Activated T-cell treated with anti-CD3 and anti-CD28 coated beads, Interleukin-2, amount 50 U/mL, for 72 hours (primary cell): ENCODE measurements around the gene MICAL3. TPM values are rescaled to one million over a fixed set of nuclear protein-coding genes. Genes with fewer than 3 reads are reported as not detected.
"Not testable (repeated sequence)": the region's sequence is repeated elsewhere in the genome, so short reads cannot be mapped to it uniquely, and the experiment has no call there.

Experiments used
- ATAC-seq, 2 donors: fragments of 150-1000 bp; cut with Tn5 transposase; replicated peaks in 1 of 2; 2 replicates each; pipeline ENCODE4 v1.10.0; 2021; ENCODE audit warnings: moderate library complexity in 2 of 2, mild to moderate bottlenecking in 1 of 2
- DNase-seq, 2 donors: peaks; one replicate each; pipeline ENCODE4 v3.0.0; 2021 to 2022; ENCODE audit warnings: mixed read lengths in 1 of 2
- H3K27ac Mint-ChIP-seq: one replicate; pipeline ENCODE4 v1.8.0; 2022; ENCODE audit warnings: mild to moderate bottlenecking, moderate library complexity, mixed read lengths
- H3K27me3 Mint-ChIP-seq: one replicate; pipeline ENCODE4 v1.8.0; 2022; ENCODE audit warnings: low read depth, mixed read lengths
- H3K36me3 Mint-ChIP-seq, 2 donors: one replicate each; pipeline ENCODE4 v1.8.0; 2022; ENCODE audit warnings: mixed read lengths in 2 of 2, mild to moderate bottlenecking in 1 of 2; ENCODE audit not compliant: insufficient read depth in 2 of 2
- H3K4me1 Mint-ChIP-seq: one replicate; pipeline ENCODE4 v1.8.0; 2022; ENCODE audit warnings: low read depth, mixed read lengths
- H3K4me3 Mint-ChIP-seq, 2 donors: one replicate each; pipeline ENCODE4 v1.8.0; 2022; ENCODE audit warnings: mild to moderate bottlenecking in 2 of 2, mixed read lengths in 2 of 2, moderate library complexity in 2 of 2
- H3K9me3 Mint-ChIP-seq, 2 donors: one replicate each; pipeline ENCODE4 v1.8.0; 2022; ENCODE audit warnings: mixed read lengths in 2 of 2
- total RNA-seq, 2 donors: library from RNA; stranded (reverse); gene quantifications; one replicate each; pipeline ENCODE4 v1.2.3, GENCODE V29; 2022

MICAL3 gene
- total RNA-seq, 2 donors from 2014 or later, result 17.9 to 26.0 TPM

- Mint-ChIP-seq H3K27me3 (peaks cover 5% of the 10 kb centered on the region), H3K4me1 (no peaks in the 10 kb centered on the region), H3K36me3 (no peaks in the 10 kb centered on the region), H3K27ac (no peak overlapping the region), H3K9me3 (no peaks in the 10 kb centered on the region), H3K4me3 (no peak overlapping the region)
- no peak for DNase-seq
- ATAC-seq, result no peak
Observed at GRCh38 chr22:18012531-18012930, 11.8 kb downstream of the MICAL3 start.

GRCh38 chr22:18010266-18010665 is 14.1 kb downstream of the MICAL3 start:
- Mint-ChIP-seq H3K9me3 (no peaks in the 10 kb centered on the region), H3K4me1 (no peaks in the 10 kb centered on the region), H3K27me3 (peaks cover 11% of the 10 kb centered on the region), H3K36me3 (no peaks in the 10 kb centered on the region), H3K27ac (no peak overlapping the region), H3K4me3 (no peak overlapping the region)
- no peak for ATAC-seq
- no peak for DNase-seq

GRCh38 chr22:18008136-18008535 is 16.2 kb downstream of the MICAL3 start:
- H3K4me3 Mint-ChIP-seq, result no peak overlapping the region
- no peaks in the 10 kb centered on the region for H3K9me3 Mint-ChIP-seq
- no peaks in the 10 kb centered on the region for H3K36me3 Mint-ChIP-seq
- no peak overlapping the region for H3K27ac Mint-ChIP-seq
- DNase-seq (no peak), ATAC-seq (no peak)
- H3K4me1 Mint-ChIP-seq, result no peaks in the 10 kb centered on the region
- H3K27me3 Mint-ChIP-seq, result peaks cover 18% of the 10 kb centered on the region

- Mint-ChIP-seq H3K36me3 (peaks cover 0 to 1% of the 10 kb centered on the region in 2 donors), H3K27me3 (peaks cover 28% of the 10 kb centered on the region), H3K4me1 (peaks cover 12% of the 10 kb centered on the region), H3K9me3 (no peaks in the 10 kb centered on the region), H3K4me3 (no peak overlapping the region), H3K27ac (no peak overlapping the region)
- ATAC-seq (no peak), DNase-seq (no peak)
Observed at GRCh38 chr22:18005201-18005926, 19.0 kb downstream of the MICAL3 start.

GRCh38 chr22:18001894-18002315 is 22.5 kb downstream of the MICAL3 start:
- not testable (repeated sequence) for H3K9me3 Mint-ChIP-seq, H3K36me3 Mint-ChIP-seq

GRCh38 chr22:18001040-18001893 is 23.1 kb downstream of the MICAL3 start:
- Mint-ChIP-seq H3K27me3 (peaks cover 21% of the 10 kb centered on the region), H3K9me3 (no peaks in the 10 kb centered on the region), H3K36me3 (peaks cover 0 to 1% of the 10 kb centered on the region in 2 donors), H3K27ac (peak overlapping the region; percentile 83), H3K4me1 (peaks cover 47% of the 10 kb centered on the region), H3K4me3 (peak overlapping the region; percentile 84 to 93)
- DNase-seq (peak; percentile 76 to 83), ATAC-seq (peak; percentile 64 to 71)

More at GRCh38 chr22:18001894-18002315, 22.5 kb downstream of the MICAL3 start:
- H3K4me3 Mint-ChIP-seq, result peak overlapping the region; percentile 84 to 93
- not testable (repeated sequence) for ATAC-seq, DNase-seq
- H3K4me1 Mint-ChIP-seq, result peaks cover 41% of the 10 kb centered on the region
- peak overlapping the region; percentile 83 for H3K27ac Mint-ChIP-seq
- peaks cover 23% of the 10 kb centered on the region for H3K27me3 Mint-ChIP-seq

- Mint-ChIP-seq H3K27ac (no peak overlapping the region), H3K36me3 (peaks cover 0 to 1% of the 10 kb centered on the region in 2 donors), H3K27me3 (peaks cover 16% of the 10 kb centered on the region), H3K4me1 (peaks cover 52% of the 10 kb centered on the region), H3K9me3 (no peaks in the 10 kb centered on the region), H3K4me3 (peak overlapping the region; percentile 77 to 88)
- DNase-seq (peak; percentile 21 to 30), ATAC-seq (no peak)
Observed at GRCh38 chr22:18000441-18001039, 23.8 kb downstream of the MICAL3 start.

GRCh38 chr22:17999851-18000250 is 24.5 kb downstream of the MICAL3 start:
- Mint-ChIP-seq H3K4me3 (peak overlapping the region; percentile 77 to 88), H3K9me3 (no peaks in the 10 kb centered on the region), H3K36me3 (peaks cover 0 to 1% of the 10 kb centered on the region in 2 donors), H3K27ac (peak overlapping the region; percentile 23), H3K4me1 (peaks cover 57% of the 10 kb centered on the region), H3K27me3 (peaks cover 16% of the 10 kb centered on the region)
- ATAC-seq (no peak), DNase-seq (no peak)

GRCh38 chr22:17998913-17999312 is 25.4 kb downstream of the MICAL3 start:
- H3K36me3 Mint-ChIP-seq, result peaks cover 0 to 1% of the 10 kb centered on the region in 2 donors
- ATAC-seq (no peak), DNase-seq (no peak)
- H3K4me1 Mint-ChIP-seq, result peaks cover 58% of the 10 kb centered on the region
- peak overlapping the region in 1 of 2 donors; percentile 88 for H3K4me3 Mint-ChIP-seq
- H3K9me3 Mint-ChIP-seq, result no peaks in the 10 kb centered on the region
- no peak overlapping the region for H3K27ac Mint-ChIP-seq
- H3K27me3 Mint-ChIP-seq, result peaks cover 10% of the 10 kb centered on the region

- ATAC-seq (no peak), DNase-seq (no peak)
- H3K4me1 Mint-ChIP-seq, result peaks cover 58% of the 10 kb centered on the region
- H3K4me3 Mint-ChIP-seq, result peak overlapping the region; percentile 64 to 79
- peaks cover 8% of the 10 kb centered on the region for H3K27me3 Mint-ChIP-seq
- peaks cover 0 to 1% of the 10 kb centered on the region in 2 donors for H3K36me3 Mint-ChIP-seq
- H3K27ac Mint-ChIP-seq, result peak overlapping the region; percentile 73
- no peaks in the 10 kb centered on the region for H3K9me3 Mint-ChIP-seq
Observed at GRCh38 chr22:17997456-17997855, 26.9 kb downstream of the MICAL3 start.

- H3K9me3 Mint-ChIP-seq, DNase-seq, ATAC-seq, H3K27me3 Mint-ChIP-seq, H3K36me3 Mint-ChIP-seq, H3K4me3 Mint-ChIP-seq, H3K27ac Mint-ChIP-seq: not testable (repeated sequence)
- peaks cover 45% of the 10 kb centered on the region for H3K4me1 Mint-ChIP-seq
Observed at GRCh38 chr22:17995256-17995655, 29.1 kb downstream of the MICAL3 start.

GRCh38 chr22:17994424-17995108 is 29.8 kb downstream of the MICAL3 start:
- Mint-ChIP-seq H3K4me1 (peaks cover 38% of the 10 kb centered on the region), H3K9me3 (no peaks in the 10 kb centered on the region), H3K27me3 (no peaks in the 10 kb centered on the region), H3K36me3 (no peaks in the 10 kb centered on the region), H3K27ac (no peak overlapping the region), H3K4me3 (no peak overlapping the region)
- ATAC-seq (no peak), DNase-seq (no peak)
